Measurements from ENCODE around the gene NTM.

NTM gene

DNA sequence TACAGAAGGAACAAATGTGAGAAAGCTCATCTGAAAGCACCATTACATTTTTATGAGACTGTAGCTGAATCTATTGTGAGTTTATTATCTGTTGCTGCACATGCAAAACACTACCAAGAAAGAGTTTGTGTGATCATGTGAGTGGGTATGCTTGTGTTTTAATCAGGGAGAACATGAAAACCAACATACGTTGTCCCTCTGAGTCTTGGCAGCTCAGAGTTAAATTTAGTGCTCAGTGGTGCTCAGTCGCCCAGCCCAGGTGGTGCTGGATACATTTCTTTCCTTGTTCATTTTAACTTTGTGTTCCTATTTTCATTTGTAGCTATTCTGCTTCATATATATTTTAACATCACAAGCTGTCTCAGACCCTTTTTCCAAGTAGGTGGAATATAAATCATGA is 500.6 kb downstream of the NTM start:
- DNase-seq: no peak
- Histone ChIP-seq H3K9me3 (no peaks in the 10 kb centered on the region), H3K4me3 (ENCODE audit: low read depth, low read length) (no peak overlapping the region), H3K36me3 (no peaks in the 10 kb centered on the region), H3K27me3 (no peaks in the 10 kb centered on the region), H3K4me1 (no peaks in the 10 kb centered on the region)
- no peak for TF ChIP-seq CTCF (IDR thresholded peaks at IDR 0.05; ENCODE audit: low read depth, low read length)

- Histone ChIP-seq H3K9me3 (no peaks in the 10 kb centered on the region), H3K27me3 (no peaks in the 10 kb centered on the region), H3K36me3 (no peaks in the 10 kb centered on the region), H3K4me1 (no peaks in the 10 kb centered on the region), H3K4me3 (ENCODE audit: low read depth, low read length) (no peak overlapping the region)
- no peak for TF ChIP-seq CTCF (IDR thresholded peaks at IDR 0.05; ENCODE audit: low read depth, low read length)
- DNase-seq: no peak
Measured at GRCh38 chr11:131874070-131874469, 503.7 kb downstream of the NTM start.

DNA sequence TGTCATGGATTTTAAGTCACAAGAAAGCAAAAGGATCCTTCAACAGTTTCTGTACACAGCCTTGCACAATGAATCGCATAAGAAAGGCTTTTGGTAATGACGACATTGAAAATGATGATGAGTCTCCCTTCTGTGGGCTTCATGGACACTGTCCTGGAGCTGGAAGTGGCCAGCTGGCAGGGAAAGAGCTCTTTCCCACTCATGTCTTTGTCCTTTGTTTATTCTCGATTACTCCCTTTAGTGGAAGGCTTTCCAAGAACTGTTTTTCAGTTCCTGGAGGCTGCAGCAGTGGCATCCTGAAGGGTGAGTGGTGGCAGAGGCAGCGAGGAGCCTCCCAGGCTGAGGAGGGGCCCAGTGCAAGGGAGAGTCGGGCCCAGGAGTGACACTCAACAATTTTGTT is 505.2 kb downstream of the NTM start:
- no peak for DNase-seq
- Histone ChIP-seq H3K36me3 (no peaks in the 10 kb centered on the region), H3K9me3 (no peaks in the 10 kb centered on the region), H3K4me3 (ENCODE audit: low read depth, low read length) (no peak overlapping the region), H3K4me1 (no peaks in the 10 kb centered on the region), H3K27me3 (no peaks in the 10 kb centered on the region)
- TF ChIP-seq CTCF (IDR thresholded peaks at IDR 0.05; ENCODE audit: low read depth, low read length): no peak

- Histone ChIP-seq H3K9me3 (peaks cover 3% of the 10 kb centered on the region; the same call in 1 of the 2 replicates), H3K4me3 (ENCODE audit: low read depth, low read length) (no peak overlapping the region)
Measured at GRCh38 chr11:131877246-131877942, 507.0 kb downstream of the NTM start.

GRCh38 chr11:131880316-131880715 is 509.9 kb downstream of the NTM start:
- Histone ChIP-seq H3K4me1 (no peaks in the 10 kb centered on the region), H3K36me3 (no peaks in the 10 kb centered on the region), H3K4me3 (ENCODE audit: low read depth, low read length) (no peak overlapping the region), H3K9me3 (peaks cover 3% of the 10 kb centered on the region; the same call in 1 of the 2 replicates), H3K27me3 (no peaks in the 10 kb centered on the region)
- DNase-seq: no peak
- TF ChIP-seq CTCF (IDR thresholded peaks at IDR 0.05; ENCODE audit: low read depth, low read length): no peak

More at GRCh38 chr11:131877246-131877942, 507.0 kb downstream of the NTM start:
- H3K4me1 ChIP-seq: no peaks in the 10 kb centered on the region
- DNase-seq: no peak
- TF ChIP-seq CTCF (IDR thresholded peaks at IDR 0.05; ENCODE audit: low read depth, low read length): no peak
- no peaks in the 10 kb centered on the region for H3K27me3 ChIP-seq
- H3K36me3 ChIP-seq: no peaks in the 10 kb centered on the region

DNA sequence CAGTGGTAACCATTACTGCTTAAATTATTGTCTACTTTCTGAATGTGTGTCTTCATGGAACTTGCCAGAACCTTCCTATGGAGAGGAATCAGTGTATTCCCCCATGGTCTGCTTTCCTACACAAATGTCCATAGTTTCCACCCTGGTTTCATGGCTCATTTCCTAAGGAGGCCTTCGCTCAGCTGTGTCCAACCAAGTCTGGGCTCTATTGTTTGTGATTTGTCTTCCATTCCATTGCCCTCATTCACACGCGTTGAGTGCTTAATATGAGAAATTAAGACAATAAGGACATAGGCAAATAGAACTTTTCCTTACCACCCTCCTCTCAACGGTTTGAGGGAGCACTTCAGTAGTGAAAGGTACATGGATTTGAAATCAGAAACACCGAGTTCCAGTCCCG is 510.6 kb downstream of the NTM start:
- H3K36me3 ChIP-seq: no peaks in the 10 kb centered on the region
- no peak for DNase-seq
- H3K4me1 ChIP-seq: no peaks in the 10 kb centered on the region
- H3K9me3 ChIP-seq: peaks cover 3% of the 10 kb centered on the region; the same call in 1 of the 2 replicates
- H3K27me3 ChIP-seq: no peaks in the 10 kb centered on the region
- no peak for TF ChIP-seq CTCF (IDR thresholded peaks at IDR 0.05; ENCODE audit: low read depth, low read length)
- H3K4me3 ChIP-seq (ENCODE audit: low read depth, low read length): no peak overlapping the region

All from BE2C (cell line).